Myocyte (in vitro differentiated cells): ENCODE data around the gene UBE2O. TPM values are rescaled to one million over a fixed set of nuclear protein-coding genes. Genes with fewer than 3 reads are reported as not detected.

Source experiments
- DNase-seq: peaks from one replicate; pipeline ENCODE4 v3.0.0-alpha.2; 2012; ENCODE audit warnings: low read depth
- polyA plus RNA-seq: library from polyadenylated mRNA; unstranded; fragments of >200 nt; gene quantifications from one replicate; pipeline ENCODE4 v1.2.1, GENCODE V29; 2012; ENCODE audit warnings: missing spikeins
- total RNA-seq: library from RNA; depleted of rRNA; stranded (reverse); fragments of >200 nt; gene quantifications from 2 replicates; pipeline ENCODE4 v1.2.3, GENCODE V29; 2014

UBE2O gene
- 12.7 and 21.1 TPM in 2 replicates for total RNA-seq
- 16.9 TPM for polyA plus RNA-seq

DNA sequence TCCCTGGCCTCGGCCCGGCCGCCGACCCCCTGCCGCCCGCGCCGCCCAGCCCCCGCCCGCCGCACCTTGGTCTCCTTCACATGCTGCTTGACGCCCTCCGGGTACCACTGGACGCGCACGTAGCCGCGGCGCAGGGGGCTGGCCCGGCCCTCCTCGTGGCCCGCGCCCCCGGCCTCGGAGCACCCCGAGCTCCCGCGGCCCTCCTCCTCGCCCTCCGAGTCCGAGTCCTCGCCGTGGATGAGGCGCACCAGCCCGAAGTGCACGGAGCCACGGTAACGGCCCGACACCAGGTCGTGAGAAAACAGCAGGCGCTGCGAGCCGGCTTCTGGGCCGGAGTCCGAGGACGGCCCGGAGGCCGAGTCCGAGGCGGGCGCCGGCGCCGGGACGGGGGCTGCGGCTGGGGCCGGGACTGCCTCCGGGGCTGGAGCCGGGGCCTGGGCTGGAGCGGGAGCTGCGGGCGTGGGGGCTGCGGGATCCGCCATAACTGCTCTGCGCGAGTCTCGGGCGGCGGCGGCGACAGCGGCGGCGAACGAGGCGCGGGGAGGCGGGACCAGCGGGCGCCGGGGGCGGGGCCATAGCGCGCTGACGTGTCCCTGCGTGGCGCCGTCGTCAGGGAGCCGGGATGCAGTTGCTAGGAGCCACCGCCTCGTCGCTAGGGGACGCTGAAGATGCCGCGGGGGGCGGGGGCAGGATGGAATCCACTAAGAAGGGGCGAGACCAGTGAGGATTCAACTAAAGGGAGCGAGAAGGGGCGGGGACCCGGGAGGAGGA lies at the start of gene UBE2O:
Gene UBE2O (minus strand): TSS at position 493 of the 771 bp plus-strand sequence. CDS start 11 bp downstream, at position 482.
- DNase-seq = peak; percentile 88

DNA sequence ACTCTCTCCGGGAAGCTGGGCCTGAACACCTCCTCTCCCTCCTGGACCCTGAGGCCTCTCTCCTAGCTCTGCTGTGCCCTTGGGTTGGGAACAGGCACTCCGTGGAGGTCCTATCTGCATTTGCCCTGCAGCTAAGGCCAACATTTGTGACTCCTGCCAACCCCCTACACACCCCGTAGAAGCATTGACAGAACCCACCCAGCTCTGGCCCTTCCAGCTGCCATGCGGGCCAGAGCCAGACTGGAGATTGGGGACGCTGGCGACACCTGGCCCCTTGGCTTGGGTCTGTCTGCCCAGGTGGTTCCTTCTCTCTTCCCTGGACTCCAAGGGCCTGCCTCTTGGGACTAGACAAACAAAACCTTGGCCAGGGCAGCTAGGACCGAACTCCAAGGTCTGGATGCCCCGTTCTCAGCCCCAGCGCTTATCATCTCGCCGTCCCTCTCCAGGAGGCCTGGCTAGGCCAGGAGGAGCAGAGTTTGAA lies 48.9 kb upstream of the UBE2O start:
- no peak for DNase-seq

DNA sequence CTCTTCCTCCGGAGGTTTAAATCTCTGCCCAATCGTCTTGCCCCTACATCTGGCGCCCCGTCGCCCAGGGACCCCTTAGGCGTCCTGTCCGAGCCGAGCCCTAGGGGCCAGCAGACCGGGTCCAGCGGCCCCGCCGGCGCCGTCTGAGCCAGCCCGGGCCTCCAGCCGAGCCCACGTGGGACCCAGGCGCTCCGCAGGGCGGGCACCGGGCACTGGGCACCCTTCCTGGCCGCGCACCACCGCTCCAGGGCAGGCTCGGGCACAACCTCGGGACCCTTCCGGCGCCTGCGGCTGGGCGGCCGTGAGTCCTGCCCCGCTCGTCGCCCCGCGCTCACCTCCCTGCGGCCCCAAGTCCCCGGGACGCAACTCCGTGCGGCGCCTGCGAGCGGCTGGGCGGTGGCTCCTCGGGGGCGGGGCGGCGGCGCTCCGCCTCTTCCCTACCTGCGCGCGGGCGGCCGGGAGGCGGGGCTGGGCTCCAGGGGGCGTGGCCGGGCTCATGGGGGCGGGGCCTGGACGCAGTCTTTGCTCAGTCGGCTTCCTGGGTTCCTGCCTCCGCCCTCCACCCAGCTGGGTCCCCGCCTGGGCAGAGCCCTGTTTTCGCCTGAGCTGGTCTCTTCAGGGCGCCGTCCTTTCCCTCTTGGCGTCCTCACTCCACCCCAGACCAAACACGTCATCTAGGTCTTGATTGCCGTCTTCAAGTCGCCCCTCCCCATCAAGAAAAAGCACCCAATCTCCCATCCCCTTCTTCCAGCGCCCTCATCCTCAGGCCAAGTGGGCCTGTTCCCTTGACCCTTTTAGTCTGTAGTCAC lies 48.3 kb upstream of the UBE2O start, which contains the start of gene RHBDF2:
Gene RHBDF2 (minus strand): TSS at position 406 of the 809 bp plus-strand sequence. CDS start 19,899 bp downstream, outside the sequence.
- peak; percentile 71 for DNase-seq

DNA sequence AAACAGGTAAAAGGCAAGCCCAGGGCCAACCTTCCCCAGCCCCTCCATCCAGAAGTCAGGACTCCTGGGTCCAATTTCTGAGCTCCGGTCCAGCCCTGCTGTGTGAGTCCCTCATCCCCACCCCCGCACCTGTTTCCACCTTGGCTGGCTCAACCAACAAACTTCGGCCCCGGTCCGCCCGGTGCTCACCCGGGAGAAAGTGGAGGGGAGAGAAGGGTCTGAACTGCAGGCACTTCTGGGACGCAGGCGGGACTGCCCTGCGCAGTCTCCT lies 47.7 kb upstream of the UBE2O start:
- no peak for DNase-seq

DNA sequence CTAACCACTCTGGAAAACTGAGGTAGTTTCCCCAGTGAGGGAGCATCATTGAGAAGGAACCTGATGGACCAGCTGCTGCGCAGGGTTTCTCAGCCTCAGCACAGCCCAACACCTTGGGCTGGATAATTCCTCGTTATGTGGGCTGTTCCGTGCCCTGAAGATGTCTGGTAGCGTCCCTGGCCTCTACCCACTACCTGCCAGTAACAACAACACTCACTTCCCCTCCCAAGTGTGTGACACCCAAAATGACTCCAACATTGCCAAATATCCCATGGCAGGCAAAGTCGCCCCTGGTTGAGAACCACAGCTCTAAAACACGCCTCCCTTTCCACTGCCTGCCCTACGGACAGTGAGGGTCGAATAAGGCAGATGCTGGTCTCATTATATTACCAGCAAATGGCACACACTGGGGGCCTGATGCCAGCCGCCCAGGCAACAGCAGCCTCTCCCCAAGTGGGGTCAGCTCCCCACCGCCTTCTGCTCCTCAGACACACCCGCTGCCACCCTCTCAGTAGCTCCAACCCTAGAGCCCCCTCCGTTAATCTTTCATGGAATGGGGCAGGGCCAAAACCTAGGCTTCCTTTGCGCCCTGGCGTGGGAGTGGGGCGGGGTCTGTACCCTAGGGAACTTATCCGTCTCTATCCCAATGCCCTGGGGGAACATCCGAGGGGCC lies 47.3 kb upstream of the UBE2O start:
- no peak for DNase-seq

DNA sequence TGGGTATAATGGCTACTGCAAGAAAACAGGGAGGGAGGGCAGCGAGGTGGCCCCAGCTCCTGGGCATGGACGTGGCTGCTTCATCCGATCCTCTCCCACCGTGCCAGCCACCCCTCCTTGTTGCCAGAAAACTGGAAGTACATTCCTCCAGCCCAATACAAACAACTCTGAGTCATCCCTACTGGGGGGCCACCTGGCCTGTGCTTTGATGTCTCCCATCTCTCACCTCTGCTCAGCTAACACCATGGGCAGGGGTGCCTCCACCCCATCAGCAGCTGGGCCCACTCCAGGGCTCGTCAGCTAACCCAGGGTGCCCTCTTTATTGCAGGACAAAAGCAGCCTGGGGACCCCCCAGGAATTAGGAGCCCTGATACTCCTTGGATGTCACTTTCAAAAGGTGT lies 46.3 kb upstream of the UBE2O start:
- DNase-seq = no peak

DNA sequence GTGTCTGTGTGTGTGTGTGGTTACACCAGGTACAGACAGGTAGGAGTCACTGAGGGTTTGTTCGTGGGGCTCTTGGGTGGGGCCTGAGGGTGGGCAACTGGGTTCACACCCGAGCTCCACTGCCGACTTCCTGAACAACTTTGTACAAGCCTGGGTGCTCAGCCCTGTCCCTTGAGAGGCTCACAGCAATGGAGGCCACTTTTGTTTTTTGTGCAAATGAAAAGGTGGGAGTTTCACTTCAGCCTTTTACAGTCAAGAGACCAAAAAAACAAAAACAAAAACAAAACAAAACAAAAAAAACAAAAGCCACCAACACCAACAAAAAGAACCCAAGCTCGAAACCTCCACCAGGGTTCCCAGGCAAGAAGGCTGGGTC lies 45.9 kb upstream of the UBE2O start:
- DNase-seq = no peak

DNA sequence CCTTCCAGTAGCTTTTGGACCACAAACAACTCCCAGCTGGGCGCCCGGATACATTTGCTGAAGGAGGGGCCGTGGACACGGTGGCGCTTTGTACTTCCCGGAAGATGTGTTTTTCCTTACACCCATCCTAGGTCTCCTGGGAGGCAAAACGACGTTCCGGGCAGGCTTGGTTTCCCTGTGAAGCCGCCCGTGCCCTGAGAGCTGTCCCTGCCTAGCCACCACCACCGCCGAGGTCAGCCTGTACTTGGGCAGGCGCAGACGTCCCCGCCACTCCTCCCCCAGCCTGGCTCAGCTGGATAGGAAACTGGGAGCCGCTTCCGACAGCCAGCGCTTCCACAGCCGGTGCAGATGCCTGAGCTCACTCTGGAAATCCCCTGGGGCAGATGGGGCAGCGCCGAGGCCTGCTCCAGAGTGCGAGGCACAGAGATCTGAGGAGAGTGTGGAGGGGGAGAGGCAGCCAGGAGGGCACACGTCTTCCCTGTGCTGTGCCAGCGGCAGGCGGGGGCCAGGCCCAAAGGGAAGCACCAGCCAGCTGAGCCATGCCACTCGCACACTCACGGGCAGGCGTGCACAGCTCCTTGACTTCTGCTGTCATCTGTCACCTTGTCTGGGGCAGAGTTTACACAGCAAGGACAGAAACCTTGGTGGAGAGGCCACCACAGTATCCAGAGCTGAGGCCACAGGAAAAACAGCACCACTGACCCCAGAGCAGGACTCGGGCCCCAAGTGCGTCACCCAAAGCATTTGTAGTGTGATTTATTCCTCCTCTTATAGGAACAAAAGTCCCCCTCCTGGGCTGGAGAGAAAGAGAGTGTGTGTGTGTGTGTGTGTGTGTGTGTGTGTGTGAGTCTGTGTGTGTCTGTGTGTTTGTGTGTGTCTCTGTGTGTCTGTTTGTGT lies 45.3 kb upstream of the UBE2O start:
- DNase-seq = peak; percentile 91

DNA sequence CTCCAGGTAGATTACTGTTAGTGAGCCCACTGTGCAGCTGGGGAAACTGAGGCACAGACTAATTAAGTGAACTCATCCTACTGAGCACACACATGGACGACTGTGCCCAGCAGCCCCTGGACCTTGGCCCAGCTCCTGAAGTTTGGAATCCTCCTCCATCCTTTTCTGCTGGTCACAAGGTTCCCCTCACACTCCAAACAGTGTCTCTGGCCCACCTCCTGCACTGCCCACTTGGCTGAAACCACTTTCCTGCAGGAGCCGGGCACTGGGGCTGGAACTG lies 44.7 kb upstream of the UBE2O start:
- DNase-seq = no peak

DNA sequence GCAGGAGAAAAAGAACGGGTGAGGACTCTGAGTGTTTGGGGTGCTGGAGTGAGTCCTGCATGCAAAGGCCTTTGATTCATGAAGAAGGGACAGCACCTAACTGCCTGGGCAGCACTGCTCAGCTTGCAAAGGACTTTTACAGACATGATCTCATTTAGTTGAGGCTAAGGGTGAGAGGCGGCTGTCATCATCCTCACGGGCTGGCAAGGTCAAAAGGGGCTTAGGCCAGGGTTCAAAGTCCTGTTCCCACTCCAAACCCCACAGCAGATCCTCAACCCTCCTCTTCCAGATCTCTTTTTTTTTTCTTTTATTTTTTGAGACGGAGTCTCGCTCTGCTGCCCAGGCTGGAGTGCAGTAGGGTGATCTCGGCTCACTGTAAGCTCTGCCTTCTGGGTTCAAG lies 43.5 kb upstream of the UBE2O start:
- no peak for DNase-seq

DNA sequence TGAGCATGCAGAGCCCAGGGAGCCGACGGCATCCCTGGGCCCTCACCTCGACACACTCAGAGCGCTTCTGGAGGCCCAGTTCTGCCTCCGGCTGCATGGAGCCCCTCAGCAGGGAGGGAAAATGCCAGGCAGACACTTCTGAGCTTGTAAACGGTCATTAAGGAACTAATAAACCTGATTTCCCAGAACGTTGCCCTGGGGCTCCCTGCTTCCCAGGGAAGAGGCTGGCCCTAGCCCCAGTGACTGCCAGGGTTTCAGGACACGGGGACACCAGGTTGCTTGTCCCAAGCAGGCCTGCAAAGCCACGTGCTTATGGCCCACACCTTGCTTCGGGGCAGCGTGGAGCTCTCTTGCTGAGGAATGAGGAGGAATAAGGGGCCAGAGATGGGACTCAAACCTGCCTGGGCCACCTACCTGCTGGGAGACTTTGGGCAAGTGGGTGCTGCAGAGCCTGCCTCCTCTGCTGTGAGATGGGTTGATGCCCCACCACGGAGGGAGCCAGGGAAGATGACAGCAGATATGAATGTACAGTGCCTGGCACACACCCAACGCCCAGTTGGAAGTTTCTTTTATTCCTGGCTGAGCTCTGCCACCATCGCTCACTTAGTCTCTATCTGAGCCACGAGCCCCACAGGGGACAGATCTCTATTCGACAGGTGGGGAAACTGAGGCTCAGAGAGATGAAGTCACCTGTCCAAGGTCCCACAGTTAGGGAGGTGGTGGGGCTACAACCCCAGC lies 42.9 kb upstream of the UBE2O start:
- no peak for DNase-seq

DNA sequence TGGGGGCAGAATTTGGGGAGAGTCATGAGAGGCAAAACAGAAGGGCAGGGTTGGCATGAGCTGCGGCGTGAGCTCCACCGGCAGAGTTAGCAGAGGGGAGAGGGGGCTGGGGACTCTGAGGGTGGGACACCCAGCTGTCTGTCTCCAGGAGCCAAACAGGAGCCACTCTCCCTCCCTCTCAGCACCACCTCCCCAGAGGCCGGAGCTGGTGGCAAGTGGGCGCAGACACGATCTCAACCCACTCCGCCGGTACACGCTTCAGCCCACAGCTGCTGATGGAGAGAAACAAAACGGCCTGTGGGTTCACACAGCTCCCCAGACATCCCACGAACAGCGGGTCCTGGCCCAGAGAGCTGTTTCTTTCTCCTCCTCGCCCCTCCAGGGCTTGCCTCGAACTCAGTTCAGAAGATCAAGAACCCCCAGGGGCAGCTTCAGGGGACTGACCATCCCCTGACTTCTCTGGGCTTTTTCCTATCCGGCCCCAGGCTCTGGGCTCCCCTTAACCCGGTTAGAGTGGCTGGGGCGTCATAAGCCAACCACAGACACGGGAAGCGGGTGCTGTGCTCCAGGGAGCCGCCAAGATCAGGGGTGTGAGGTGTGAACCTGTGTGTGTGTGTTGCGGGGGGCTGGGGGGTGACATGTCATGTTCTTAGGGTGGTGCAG lies 40.7 kb upstream of the UBE2O start:
- peak; percentile 80 for DNase-seq

DNA sequence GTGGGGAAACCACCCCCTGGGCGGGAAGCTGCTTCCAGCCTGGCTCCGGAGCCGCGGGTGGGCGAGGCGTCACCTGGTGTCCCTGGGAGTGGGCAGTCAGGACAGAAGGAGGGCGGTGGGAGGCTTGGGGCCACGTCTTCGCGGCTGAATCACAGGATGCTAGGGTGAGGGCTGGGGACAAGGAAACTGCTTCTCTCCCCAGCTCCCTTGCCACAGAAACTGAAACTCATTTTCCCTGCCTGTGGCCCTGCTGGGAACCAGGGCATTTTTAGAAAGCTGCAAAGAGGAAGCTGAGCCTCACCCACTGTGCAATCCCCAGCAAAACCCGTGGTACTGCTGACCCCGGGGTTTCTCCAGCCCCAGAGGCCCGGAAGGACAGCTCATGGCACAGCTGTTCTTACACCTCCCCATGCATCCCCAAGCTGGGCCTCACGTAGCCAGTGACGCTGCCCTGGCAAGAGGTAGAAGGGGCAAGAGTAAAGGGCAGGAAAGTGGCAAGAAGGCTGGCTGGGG lies 40.1 kb upstream of the UBE2O start:
- DNase-seq = peak; percentile 88

DNA sequence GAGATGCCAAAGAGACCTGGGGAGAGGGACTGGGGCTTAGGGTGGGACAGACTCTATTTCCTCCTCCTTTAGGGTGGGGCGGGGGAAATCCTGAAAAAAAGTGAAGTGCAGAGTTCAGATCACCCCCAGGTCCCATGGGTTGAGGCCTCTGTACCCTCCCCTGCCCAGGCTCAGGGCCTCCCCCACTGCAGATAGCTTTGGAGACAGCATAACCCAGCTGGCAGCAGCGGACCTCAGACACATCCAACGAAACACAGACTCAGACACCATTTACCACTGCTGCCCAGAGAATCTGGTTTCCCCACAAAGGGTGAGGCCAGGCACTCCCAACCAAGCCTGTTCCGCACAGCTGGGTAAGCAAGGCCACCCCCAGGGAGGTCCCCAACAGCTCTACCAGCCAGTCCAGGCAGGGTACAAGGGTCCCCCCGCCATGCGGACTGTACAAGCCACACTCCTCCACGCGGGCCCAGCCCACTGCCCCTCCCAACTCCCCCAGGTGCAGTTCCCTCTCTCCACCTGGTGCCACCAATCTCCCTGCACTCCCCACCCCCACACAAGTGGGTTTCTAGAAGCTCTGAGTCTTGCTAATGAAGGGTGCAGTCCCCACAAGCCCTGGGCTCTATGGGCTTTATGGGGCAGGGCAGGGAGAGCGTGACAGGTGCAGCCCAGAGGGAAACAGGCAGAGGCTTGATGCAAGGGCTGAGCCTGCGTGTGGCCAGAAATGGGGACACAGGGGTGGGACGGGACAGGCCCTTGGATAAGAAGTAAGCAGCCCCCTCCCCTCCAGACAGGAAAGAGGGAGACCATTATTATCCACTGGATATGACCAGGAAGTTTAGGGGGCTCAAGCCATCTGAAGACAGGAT lies 39.4 kb upstream of the UBE2O start:
- peak; percentile 79 for DNase-seq

DNA sequence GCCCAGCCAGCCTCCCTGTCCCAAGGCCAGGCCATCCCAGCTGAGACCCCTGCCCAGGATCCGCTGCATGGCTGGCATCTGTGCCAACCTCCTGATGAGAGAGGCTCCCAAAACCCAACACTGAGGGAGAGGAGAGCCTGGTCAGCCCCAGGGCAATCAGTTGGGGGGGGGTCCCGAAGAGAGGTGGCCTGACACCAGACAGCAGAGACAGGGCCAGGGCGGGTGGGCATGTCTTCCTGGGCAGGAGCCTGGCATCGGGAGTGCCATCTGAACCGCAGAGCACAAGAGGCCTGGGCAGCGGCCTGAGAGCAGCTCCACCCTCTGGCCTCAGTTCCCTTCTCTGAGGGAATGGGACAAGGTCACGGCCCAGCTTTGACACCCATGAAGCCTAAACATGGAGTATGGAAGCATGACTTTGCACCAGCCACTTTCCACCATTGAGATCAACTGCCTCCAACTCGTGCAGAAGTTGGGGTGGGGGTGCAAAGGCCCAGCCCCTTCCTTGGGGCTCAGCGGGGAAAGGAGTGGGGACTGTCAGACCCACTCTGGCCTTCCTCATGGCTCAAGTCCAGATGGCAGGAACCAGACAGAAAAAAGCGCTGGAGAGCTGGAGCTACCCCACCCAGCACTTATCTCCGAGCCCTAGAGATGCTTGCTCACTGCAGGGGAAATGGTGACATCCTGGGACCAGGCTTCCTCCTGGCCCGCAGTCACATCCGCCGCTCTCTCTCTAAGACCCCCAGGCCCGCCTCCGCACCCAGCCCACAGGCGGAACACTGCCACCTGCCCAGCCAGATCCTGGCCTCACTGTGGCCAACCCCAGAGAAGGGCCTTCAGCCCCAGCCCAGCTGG lies 38.5 kb upstream of the UBE2O start:
- DNase-seq = no peak

DNA sequence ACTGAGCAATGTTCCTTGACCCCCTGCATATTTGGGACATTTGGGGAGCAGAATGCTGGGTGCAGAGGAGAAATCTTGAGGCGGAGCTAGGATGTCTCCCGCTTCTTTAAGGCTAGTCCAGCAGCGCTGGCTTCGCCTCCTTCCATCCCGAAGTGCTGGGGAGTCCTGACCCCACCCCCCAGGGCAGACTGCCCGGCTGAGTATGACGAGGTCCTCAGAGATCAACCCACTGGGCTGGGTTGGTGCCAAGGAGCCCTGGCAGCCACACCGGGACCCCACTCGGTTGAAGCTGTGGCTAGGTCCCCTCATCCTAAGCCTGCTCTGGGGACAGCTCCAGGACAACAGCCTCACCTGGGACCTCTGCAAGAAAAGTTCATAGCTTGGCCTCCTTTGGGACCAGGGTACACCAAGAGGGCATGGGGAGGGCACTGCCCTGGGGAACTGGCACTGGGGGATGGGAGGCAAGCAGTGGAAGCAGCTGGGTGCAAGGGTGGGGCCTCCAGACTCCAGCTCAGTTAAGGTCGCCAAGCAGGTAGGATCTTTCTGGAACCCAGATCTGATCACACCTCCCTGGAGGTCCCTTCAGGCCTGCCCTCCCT lies 37.3 kb upstream of the UBE2O start:
- no peak for DNase-seq

DNA sequence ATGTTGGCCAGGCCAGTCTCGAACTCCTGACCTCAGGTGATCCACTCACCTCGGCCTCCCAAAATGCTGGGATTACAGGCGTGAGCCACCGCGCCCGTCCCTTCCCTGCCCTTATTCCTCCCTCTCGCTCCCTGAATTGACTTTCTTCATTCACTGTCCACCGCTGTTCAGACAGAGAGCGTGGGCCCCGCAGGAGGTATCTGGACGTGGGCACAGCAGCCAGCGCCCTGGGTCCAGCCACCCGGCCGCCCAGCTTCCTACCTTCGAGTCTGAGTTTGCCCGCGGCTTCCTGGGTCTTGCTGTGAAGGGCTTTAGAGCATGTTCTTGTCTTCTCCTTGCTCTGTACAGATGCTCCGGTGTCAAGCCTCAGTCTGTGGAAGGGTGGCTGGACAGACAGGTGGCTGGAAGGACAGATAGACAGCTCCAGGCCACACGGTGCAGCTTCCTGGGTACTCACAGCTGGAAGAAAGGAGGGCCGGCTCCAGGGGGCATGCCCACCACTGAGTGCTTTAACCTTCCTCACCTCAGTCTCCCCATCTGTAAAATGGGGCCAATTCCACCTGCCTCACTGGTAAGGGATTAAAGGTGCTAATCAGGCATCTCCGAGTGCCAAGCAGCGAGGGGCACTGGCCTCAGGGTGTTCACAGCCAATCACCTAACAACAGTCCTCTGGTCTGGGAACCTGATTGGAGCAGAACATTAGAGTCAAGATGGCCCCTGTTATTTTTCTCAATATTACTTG lies 34.7 kb upstream of the UBE2O start:
- no peak for DNase-seq
